Nucleus accumbens (tissue), 56 donors: ENCODE measurements around the gene SPACA9.

Source experiments
- DNase-seq, 56 donors: peaks; one replicate each; lab custom pipeline; 2025; lab: John Stamatoyannopoulos, UW

SPACA9 gene

GRCh38 chr9:132862533-132862932 lies 16.2 kb upstream of the SPACA9 start:
- no peak for DNase-seq

- no peak for DNase-seq
Observed at GRCh38 chr9:132863096-132863495, 15.6 kb upstream of the SPACA9 start.

- no peak for DNase-seq
Observed at GRCh38 chr9:132864277-132864676, 14.4 kb upstream of the SPACA9 start.

- no peak for DNase-seq
Observed at GRCh38 chr9:132864691-132865090, 14.0 kb upstream of the SPACA9 start.

- no peak for DNase-seq
Observed at GRCh38 chr9:132866898-132867297, 11.8 kb upstream of the SPACA9 start.

- no peak for DNase-seq
Observed at GRCh38 chr9:132869266-132869665, 9.4 kb upstream of the SPACA9 start.

- no peak for DNase-seq
Observed at GRCh38 chr9:132873403-132873802, 5.3 kb upstream of the SPACA9 start.

GRCh38 chr9:132875159-132875558 lies 3.5 kb upstream of the SPACA9 start:
- no peak for DNase-seq

- no peak for DNase-seq
Observed at GRCh38 chr9:132876849-132877248, 1.8 kb upstream of the SPACA9 start.

GRCh38 chr9:132877458-132877823 lies 1.3 kb upstream of the SPACA9 start:
- DNase-seq, result no peak

GRCh38 chr9:132877824-132878694 lies 639 bp upstream of the SPACA9 start, which contains the start of gene AK8:
Gene AK8 (minus strand): TSS chr9:132878284. CDS start chr9:132878255, 29 bp downstream.
- peak in 49 of 56 donors; percentile 19 to 78 (median 51) for DNase-seq

- no peak for DNase-seq
Observed at GRCh38 chr9:132879457-132880323, 992 bp downstream of the SPACA9 start.

- no peak for DNase-seq
Observed at GRCh38 chr9:132880324-132880661, 1.6 kb downstream of the SPACA9 start.

GRCh38 chr9:132881826-132882225 lies 3.1 kb downstream of the SPACA9 start:
- DNase-seq, result no peak

GRCh38 chr9:132882616-132883015 lies 3.9 kb downstream of the SPACA9 start:
- DNase-seq, result no peak

GRCh38 chr9:132883349-132884294 lies 4.9 kb downstream of the SPACA9 start:
- DNase-seq, result no peak

- no peak for DNase-seq
Observed at GRCh38 chr9:132885720-132886333, 7.1 kb downstream of the SPACA9 start.

GRCh38 chr9:132886334-132886725 lies 7.6 kb downstream of the SPACA9 start:
- no peak for DNase-seq

- no peak for DNase-seq
Observed at GRCh38 chr9:132887181-132888120, 8.8 kb downstream of the SPACA9 start.
